ENCODE results near the gene DDO. TPM values are rescaled to one million over a fixed set of nuclear protein-coding genes. Genes with fewer than 3 reads are reported as not detected.

Gene DDO
- total and polyA plus RNA-seq, 2 donors (not counting 3 experiments of a cell fraction or from before 2014, with no cell fraction given): not detected

DNA sequence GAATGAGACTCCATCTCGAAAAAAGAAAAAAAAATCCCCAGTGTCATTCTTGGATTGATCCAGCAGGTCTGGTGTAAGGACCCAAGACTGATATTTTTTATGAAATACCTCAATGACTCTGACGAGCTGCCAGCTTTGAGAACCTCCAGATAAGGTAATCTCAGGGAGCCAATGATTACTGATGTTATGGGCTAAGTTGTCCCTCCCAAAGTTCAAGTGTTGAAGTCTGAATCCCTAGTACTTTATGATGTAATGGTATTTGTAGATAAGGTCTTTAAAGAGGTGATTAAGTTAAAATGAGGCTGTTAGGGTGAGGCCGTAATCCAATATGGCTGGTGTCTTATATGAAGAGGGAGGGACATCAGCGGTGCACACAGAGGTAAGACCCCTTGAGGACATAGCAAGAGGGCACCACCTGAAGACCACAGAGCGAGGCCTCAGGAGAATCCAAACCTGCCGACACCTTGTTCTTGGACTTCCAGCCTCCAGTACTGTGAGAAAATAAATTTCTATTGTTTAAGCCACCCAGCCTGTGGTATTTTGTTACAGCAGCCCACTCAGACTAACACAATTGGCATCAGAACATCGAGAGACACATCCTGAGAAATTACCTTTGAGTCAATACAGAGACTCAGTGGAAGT is 19.7 kb upstream of the DDO start:
- no TSS peak for BruUV-seq (replicated peaks)
- Histone ChIP-seq H3K9me3 (replicated peaks; ENCODE audit: control insufficient read depth, insufficient read depth, low read length) (no peaks in the 10 kb centered on the region), H3K79me2 (ENCODE audit: control insufficient read depth, insufficient read depth, low read length) (no peaks in the 10 kb centered on the region), H3K9ac (replicated peaks; ENCODE audit: extremely low read depth, insufficient read depth, low read length) (no peak overlapping the region), H4K20me1 (replicated peaks; ENCODE audit: control insufficient read depth, extremely low read depth, insufficient read depth, low read length) (no peaks in the 10 kb centered on the region), H3K36me3 (ENCODE audit: control insufficient read depth in 2 of 2, extremely low read depth in 1 of 2, insufficient read depth in 2 of 2, low read length in 2 of 2) (no peaks in the 10 kb centered on the region), H3K27ac (ENCODE audit: insufficient read depth, low read depth, low read length) (no peak overlapping the region), H2AFZ (ENCODE audit: low read depth, low read length) (no peak overlapping the region), H3K27me3 (ENCODE audit: control insufficient read depth in 2 of 2, insufficient read depth in 2 of 2, low read length in 2 of 2) (peaks cover 0 to 5% of the 10 kb centered on the region in 2 experiments), H3K9me1 (replicated peaks; ENCODE audit: control insufficient read depth, extremely low read depth, insufficient read depth, low read length) (no peaks in the 10 kb centered on the region), H3K4me3 (replicated peaks in 1 of 3; ENCODE audit: insufficient read depth in 1 of 3, low read depth in 1 of 3, low read length in 3 of 3) (no peak overlapping the region), H3K4me2 (ENCODE audit: insufficient read depth, low read length) (no peak overlapping the region), H3K4me1 (ENCODE audit: control insufficient read depth, extremely low read depth, insufficient read depth, low read length) (no peaks in the 10 kb centered on the region)
- intact Hi-C loops (cut with micrococcal nuclease): no loop called here
- FAIRE-seq (no peak), DNase-seq (ENCODE audit: low read depth, low spot score) (no peak)
- ChIA-PET CTCF (no interaction called here), POLR2A (no interaction called here)
- dilution Hi-C loops (cut with MboI; ENCODE audit: extremely low pct_ligation_motif_present, low sequenced_read_pairs): no loop called here
- TF ChIP-seq FOS (IDR thresholded peaks at IDR 0.05; ENCODE audit: borderline replicate concordance, insufficient read depth, low read length) (no peak), CTCF (IDR thresholded peaks at IDR 0.05; ENCODE audit: extremely low read depth in 1 of 2, insufficient read depth in 1 of 2, low read depth in 1 of 2, low read length in 2 of 2) (no peak), MYC (IDR thresholded peaks at IDR 0.05; ENCODE audit: low read depth, low read length) (no peak), EZH2 (IDR thresholded peaks at IDR 0.05; ENCODE audit: borderline replicate concordance, low read depth, low read length, severe bottlenecking) (no peak)
- TF ChIP-seq, protein P1, sequence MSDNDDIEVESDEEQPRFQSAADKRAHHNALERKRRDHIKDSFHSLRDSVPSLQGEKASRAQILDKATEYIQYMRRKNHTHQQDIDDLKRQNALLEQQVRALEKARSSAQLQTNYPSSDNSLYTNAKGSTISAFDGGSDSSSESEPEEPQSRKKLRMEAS (IDR thresholded peaks at IDR 0.05; ENCODE audit: insufficient read depth, insufficient read length): no peak
